LNCaP clone FGC (cell line): ENCODE measurements around the gene CENPC.

Experiments used
- DNase-seq: peaks from one replicate; pipeline ENCODE4 v3.0.0-alpha.2; 2011; ENCODE audit warnings: low read depth
- H3K4me3 ChIP-seq: 2 replicates; pipeline ENCODE4 v1.5.1; 2011; ENCODE audit warnings: mild to moderate bottlenecking, low read depth, low read length, control low read depth
- CTCF ChIP-seq: IDR thresholded peaks from 2 replicates; pipeline ENCODE4 v1.5.1; 2012; ENCODE audit warnings: mild to moderate bottlenecking; ENCODE audit not compliant: control insufficient read depth, insufficient read depth; ENCODE audit errors: extremely low read depth

The CENPC gene, protein sequence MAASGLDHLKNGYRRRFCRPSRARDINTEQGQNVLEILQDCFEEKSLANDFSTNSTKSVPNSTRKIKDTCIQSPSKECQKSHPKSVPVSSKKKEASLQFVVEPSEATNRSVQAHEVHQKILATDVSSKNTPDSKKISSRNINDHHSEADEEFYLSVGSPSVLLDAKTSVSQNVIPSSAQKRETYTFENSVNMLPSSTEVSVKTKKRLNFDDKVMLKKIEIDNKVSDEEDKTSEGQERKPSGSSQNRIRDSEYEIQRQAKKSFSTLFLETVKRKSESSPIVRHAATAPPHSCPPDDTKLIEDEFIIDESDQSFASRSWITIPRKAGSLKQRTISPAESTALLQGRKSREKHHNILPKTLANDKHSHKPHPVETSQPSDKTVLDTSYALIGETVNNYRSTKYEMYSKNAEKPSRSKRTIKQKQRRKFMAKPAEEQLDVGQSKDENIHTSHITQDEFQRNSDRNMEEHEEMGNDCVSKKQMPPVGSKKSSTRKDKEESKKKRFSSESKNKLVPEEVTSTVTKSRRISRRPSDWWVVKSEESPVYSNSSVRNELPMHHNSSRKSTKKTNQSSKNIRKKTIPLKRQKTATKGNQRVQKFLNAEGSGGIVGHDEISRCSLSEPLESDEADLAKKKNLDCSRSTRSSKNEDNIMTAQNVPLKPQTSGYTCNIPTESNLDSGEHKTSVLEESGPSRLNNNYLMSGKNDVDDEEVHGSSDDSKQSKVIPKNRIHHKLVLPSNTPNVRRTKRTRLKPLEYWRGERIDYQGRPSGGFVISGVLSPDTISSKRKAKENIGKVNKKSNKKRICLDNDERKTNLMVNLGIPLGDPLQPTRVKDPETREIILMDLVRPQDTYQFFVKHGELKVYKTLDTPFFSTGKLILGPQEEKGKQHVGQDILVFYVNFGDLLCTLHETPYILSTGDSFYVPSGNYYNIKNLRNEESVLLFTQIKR

DNA sequence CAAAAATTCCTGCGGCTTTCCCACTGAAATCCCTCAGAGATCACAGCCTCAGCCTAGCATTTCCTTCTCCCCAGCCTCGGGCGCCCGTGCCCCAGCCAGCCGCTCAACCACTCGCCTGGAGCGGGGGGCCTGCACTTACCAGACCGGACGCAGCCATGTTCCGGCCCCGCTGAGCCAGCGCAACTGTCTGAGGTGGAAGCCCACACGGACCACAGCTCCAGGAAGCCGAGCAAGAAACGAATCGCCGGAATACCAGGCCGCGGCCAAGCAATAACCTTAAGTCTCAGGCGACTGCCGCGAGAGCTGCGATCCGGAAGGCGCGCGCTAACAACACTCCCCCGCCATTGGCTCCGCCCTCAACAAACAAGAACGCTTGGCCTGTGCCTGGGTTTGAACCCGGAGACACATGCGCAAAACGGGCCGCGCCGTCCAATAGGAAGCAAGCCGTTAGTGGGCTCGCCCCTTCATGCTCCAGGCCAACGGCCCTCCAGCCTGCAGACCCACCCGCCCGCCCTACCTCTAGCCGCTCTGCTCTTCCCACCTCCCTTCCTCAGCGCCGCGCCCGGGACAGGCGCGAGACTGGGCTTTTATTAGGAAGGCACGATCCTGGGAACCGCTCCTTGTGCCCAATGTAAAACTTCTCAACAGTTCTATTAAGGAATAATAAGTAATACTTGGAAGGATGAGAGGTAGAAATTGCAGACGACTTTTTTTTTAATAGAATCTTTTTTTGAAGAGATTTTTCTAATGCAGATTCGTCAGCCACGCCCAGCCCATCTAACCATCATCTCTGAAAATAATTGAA is at the start of gene CENPC:
TSS of gene CENPC (minus strand) at position 305 of the 805 bp plus-strand sequence. CDS start at position 157, 148 bp downstream.
- DNase-seq, result peak; percentile 94
- no peak for TF ChIP-seq CTCF
- peak within 1 kb of the TSS; percentile 84 for H3K4me3 ChIP-seq

DNA sequence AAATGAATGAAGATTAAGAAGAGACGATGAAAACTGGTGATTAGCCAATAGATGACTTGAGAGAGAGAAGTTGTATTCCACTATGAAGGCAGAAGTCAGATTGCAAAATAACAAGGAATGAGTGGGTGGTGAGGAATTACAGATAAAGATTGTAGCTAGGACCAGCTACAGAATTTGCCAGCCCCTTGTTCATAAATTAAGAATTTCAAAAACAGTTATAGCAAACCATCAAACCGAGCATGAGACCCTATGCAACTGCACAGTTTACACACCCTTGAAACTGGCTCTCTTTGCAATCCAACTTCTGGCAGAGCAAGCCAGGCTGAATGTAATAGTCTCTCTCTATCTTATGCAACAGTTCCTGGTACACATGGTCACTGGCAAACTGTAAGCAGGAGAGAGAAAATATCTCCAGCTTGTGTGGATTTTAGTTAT is 48.5 kb upstream of the CENPC start:
- DNase-seq, result no peak
- TF ChIP-seq CTCF, result no peak
- no peak overlapping the region for H3K4me3 ChIP-seq

GRCh38 chr4:67587156-67587555 is 41.9 kb upstream of the CENPC start:
- no peak for DNase-seq
- H3K4me3 ChIP-seq, result no peak overlapping the region
- TF ChIP-seq CTCF, result no peak

DNA sequence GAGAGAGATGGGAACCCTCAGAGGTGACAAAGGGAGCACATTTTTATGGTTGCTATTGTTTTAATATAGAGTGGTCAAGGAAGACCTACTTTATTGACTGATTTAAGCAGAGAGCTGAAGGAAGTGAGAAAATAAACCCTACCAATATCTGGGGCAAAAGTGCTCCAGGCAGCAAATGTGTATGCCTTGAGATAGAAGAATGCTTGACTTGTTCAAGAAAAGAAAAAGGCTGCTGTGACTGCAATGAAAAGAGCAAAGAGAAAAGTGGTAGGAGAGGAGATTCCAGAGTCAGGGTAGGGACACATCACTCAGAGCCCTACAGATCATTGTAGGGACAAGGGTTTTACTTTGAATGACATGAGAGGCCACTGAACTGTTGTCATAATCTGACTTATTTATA is 39.2 kb upstream of the CENPC start:
- H3K4me3 ChIP-seq, result no peak overlapping the region
- TF ChIP-seq CTCF, result no peak
- no peak for DNase-seq

DNA sequence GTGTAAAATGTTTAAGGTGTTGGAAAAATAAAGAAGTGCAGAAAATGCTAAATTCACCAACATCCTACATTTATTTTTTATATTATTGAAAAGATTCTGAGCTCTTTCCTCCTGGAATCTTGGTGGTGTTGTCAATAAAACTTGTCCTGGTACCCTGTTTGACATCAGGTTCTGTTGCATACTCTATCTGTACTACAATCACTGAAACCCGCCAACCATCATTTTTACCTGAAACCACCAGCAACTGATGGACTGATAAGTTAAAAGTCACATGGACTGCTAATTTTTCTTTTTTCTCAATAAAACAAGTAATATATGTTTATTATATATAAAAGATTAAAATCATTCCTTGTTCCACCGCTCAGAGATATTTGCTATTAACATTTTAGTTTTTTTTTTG is 36.6 kb upstream of the CENPC start:
- no peak overlapping the region for H3K4me3 ChIP-seq
- no peak for TF ChIP-seq CTCF
- DNase-seq, result no peak

DNA sequence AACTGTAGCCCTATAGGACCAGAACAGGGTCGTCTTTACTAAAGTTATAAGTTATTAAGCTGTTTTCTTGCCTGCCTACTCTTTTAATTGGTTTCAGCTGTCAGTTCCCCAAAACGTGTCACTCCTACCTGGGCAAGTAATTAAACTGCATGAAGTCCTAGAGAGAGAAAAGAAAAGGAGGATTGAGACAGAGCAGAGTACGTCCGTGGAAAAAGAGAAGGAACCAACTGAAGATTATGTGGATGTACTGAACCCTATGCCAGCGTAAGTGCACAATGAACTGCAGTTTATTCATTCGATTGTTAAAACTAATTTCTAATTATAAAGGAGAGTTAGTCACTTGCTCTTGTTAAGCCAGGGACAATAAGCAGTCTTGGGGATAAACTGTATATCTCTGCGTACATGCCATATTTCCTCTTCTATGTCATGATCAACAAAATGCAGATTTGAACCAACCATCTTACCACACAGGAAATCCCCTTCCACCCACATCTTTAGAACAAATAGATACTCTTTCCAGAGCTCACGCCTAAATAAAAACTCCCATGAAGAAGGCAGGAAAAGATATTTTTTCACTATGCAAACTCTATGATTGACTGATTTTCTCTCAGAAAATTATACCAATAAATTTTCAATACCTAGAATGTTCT is 36.0 kb upstream of the CENPC start:
- TF ChIP-seq CTCF, result no peak
- no peak overlapping the region for H3K4me3 ChIP-seq
- no peak for DNase-seq
